ENCODE data around the gene PFN3. TPM values are rescaled to one million over a fixed set of nuclear protein-coding genes. Genes with fewer than 3 reads are reported as not detected.

PFN3 gene
- polyA plus RNA-seq, 1 of the 3 experiments (the other 2 are of a cell fraction) = not detected

DNA sequence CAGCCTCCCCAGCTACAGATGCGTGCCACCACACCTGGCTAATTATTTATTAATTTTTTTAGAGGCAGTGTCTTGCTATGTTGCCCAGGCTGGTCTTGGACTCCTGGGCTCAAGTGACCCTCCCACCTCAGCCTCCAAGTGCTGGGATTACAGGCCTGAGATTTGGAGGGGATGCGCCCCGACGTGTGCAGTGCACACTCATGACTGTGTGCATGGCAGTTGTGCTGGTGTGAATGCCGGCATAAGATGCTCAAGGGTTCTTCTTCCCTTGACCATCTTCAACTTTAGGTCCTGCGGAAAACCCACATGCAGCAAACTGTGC lies 19.7 kb downstream of the PFN3 start:
- Histone ChIP-seq H3K27ac (ENCODE audit: low read depth in 2 of 2, low read length in 1 of 2) (no peak overlapping the region), H4K20me1 (ENCODE audit: insufficient read depth) (no peaks in the 10 kb centered on the region), H3F3A (replicated peaks; ENCODE audit: insufficient read depth) (peaks cover 4% of the 10 kb centered on the region), H3K4me2 (no peak overlapping the region), H2AFZ (ENCODE audit: low read depth) (no peak overlapping the region), H3K27me3 (ENCODE audit: insufficient read depth) (no peaks in the 10 kb centered on the region), H3K4me3 (ENCODE audit: low read depth in 2 of 2, low read length in 1 of 2) (no peak overlapping the region), H3K9me2 (no peaks in the 10 kb centered on the region), H3K9ac (no peak overlapping the region), H3K79me2 (ENCODE audit: insufficient read depth) (no peaks in the 10 kb centered on the region), H3K36me3 (replicated peaks in 1 of 2; ENCODE audit: control insufficient read depth in 1 of 2, insufficient read depth in 2 of 2, low read length in 1 of 2) (no peaks in the 10 kb centered on the region), H3K9me3 (no peaks in the 10 kb centered on the region), H3K4me1 (ENCODE audit: control insufficient read depth in 1 of 2, insufficient read depth in 2 of 2, low read depth in 1 of 2, low read length in 1 of 2) (peaks cover 0 to 7% of the 10 kb centered on the region in 2 experiments; a peak in 2 of 4 replicates)
- CTCF ChIA-PET = interaction anchor here (7.9 to 8.3 kb wide), 2 partner anchors 9 to 11 kb away, joined by 58 read pairs; no protein-coding TSS in a partner anchor
- no peak for TF ChIP-seq POLR2AphosphoS5 (IDR thresholded peaks at IDR 0.05; ENCODE audit: low read depth, low read length)
- TF ChIP-seq, protein P1, sequence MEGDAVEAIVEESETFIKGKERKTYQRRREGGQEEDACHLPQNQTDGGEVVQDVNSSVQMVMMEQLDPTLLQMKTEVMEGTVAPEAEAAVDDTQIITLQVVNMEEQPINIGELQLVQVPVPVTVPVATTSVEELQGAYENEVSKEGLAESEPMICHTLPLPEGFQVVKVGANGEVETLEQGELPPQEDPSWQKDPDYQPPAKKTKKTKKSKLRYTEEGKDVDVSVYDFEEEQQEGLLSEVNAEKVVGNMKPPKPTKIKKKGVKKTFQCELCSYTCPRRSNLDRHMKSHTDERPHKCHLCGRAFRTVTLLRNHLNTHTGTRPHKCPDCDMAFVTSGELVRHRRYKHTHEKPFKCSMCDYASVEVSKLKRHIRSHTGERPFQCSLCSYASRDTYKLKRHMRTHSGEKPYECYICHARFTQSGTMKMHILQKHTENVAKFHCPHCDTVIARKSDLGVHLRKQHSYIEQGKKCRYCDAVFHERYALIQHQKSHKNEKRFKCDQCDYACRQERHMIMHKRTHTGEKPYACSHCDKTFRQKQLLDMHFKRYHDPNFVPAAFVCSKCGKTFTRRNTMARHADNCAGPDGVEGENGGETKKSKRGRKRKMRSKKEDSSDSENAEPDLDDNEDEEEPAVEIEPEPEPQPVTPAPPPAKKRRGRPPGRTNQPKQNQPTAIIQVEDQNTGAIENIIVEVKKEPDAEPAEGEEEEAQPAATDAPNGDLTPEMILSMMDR (IDR thresholded peaks at IDR 0.05) = no peak
- WGBS (ENCODE audit: low lambda C conversion rate) = 100% methylated on average over 2 of the region's 6 CpGs
- no peak for DNase-seq
- POLR2A ChIA-PET = no interaction called here

- TF ChIP-seq FOSL2 (IDR thresholded peaks at IDR 0.05; ENCODE audit: borderline replicate concordance, low read depth) = peak; percentile 37; the same call in 1 of the 2 replicates
- TF ChIP-seq RXRA (IDR thresholded peaks at IDR 0.05; ENCODE audit: borderline replicate concordance, low read depth) = no peak
- TF ChIP-seq JUND (IDR thresholded peaks at IDR 0.05) = no peak; the same call in 1 of the 2 replicates
- Histone ChIP-seq H2AFZ (ENCODE audit: low read depth) (peak overlapping the region; percentile 71), H3F3A (replicated peaks; ENCODE audit: insufficient read depth) (peaks cover 4% of the 10 kb centered on the region), H3K4me3 (ENCODE audit: low read depth in 2 of 2, low read length in 1 of 2) (no peak overlapping the region), H4K20me1 (ENCODE audit: insufficient read depth) (no peaks in the 10 kb centered on the region), H3K27ac (ENCODE audit: low read depth in 2 of 2, low read length in 1 of 2) (peak overlapping the region in 1 of 2 experiments; percentile 10; a peak in 2 of 4 replicates), H3K9me2 (no peaks in the 10 kb centered on the region), H3K36me3 (replicated peaks in 1 of 2; ENCODE audit: control insufficient read depth in 1 of 2, insufficient read depth in 2 of 2, low read length in 1 of 2) (no peaks in the 10 kb centered on the region), H3K4me2 (no peak overlapping the region; the same call in 1 of the 2 replicates), H3K9ac (no peak overlapping the region), H3K27me3 (ENCODE audit: insufficient read depth) (no peaks in the 10 kb centered on the region), H3K4me1 (ENCODE audit: control insufficient read depth in 1 of 2, insufficient read depth in 2 of 2, low read depth in 1 of 2, low read length in 1 of 2) (peaks cover 0 to 7% of the 10 kb centered on the region in 2 experiments; a peak in 2 of 4 replicates), H3K79me2 (ENCODE audit: insufficient read depth) (no peaks in the 10 kb centered on the region), H3K9me3 (no peaks in the 10 kb centered on the region)
- DNase-seq = no peak
- WGBS (ENCODE audit: low lambda C conversion rate) = 68% methylated on average over 14 of the region's 15 CpGs
- POLR2A ChIA-PET = no interaction called here
- CTCF ChIA-PET = interaction anchor here (0.9 to 8.3 kb wide), 10 partner anchors 10 to 122 kb away, joined by 3 to 58 read pairs (median 5); partner anchors contain the start of gene DBN1
These were observed 21.3 kb downstream of the PFN3 start for GRCh38 chr5:177378884-177379883.
